HL-60/S4 treated with phorbol 12-myristate 13-acetate at 8.2 ng/mL for 4 days and 3 days (cell line): ENCODE data around the gene EVA1C.
"Not testable (repeated sequence)": the region's sequence is repeated elsewhere in the genome, so short reads cannot be mapped to it uniquely, and the experiment has no call there.

Experiments
- in situ Hi-C: fragments of 300-500 bp; cut with MboI; formaldehyde crosslinking; loops from 2 replicates; pipeline ENCODE4 v1.15.0; 2022; ENCODE audit warnings: low sequenced_read_pairs

Gene EVA1C, protein sequence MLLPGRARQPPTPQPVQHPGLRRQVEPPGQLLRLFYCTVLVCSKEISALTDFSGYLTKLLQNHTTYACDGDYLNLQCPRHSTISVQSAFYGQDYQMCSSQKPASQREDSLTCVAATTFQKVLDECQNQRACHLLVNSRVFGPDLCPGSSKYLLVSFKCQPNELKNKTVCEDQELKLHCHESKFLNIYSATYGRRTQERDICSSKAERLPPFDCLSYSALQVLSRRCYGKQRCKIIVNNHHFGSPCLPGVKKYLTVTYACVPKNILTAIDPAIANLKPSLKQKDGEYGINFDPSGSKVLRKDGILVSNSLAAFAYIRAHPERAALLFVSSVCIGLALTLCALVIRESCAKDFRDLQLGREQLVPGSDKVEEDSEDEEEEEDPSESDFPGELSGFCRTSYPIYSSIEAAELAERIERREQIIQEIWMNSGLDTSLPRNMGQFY

GRCh38 chr21:32412162-32413014 is at the start of gene EVA1C:
EVA1C (plus strand) TSS chr21:32412706; CDS start chr21:32412854, 148 bp downstream.
- in situ Hi-C loops = loop anchor here (25.0 kb wide), 1 partner anchor 175 kb away; the partner anchor contains the start of gene TCP10L

DNA sequence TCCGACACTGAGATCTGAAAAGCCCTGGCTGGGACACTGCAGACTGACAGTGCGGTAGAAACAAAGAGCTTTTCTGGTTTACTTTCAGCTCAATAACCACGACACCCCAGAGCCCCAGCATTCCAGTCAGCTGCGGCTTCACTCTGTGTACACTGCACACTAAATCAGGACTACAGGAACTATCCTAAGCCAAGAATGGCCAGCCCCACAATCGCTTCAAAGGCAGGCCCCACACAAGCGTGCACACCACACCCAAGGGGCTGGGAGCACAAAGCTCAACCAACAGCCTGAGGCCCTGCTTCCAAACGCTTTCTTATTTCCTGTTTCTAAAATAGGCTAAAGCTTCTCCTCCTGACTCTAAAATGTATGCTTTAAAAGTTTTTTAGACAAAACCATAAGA is 48.1 kb upstream of the EVA1C start:
- in situ Hi-C loops = no loop called here

DNA sequence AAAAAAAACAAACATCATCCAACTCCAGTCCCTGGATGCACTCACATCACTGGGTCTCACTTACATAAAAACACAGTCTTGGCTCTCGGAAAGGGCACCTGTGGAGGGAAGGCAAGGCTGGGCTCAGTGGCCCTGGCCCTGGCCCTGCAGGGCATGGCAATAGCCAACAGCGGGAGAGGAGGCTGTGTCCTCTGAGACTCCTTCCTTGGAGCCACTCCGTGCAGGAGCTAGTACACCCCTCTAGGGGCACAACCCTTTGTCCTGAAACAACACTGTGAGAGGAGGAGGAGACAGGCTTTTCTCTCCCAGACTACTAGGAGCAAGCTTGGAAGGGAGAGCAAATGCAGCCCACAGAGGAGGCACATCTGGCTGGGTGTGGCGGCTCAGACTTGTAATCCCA is 47.7 kb upstream of the EVA1C start:
- in situ Hi-C loops = no loop called here

DNA sequence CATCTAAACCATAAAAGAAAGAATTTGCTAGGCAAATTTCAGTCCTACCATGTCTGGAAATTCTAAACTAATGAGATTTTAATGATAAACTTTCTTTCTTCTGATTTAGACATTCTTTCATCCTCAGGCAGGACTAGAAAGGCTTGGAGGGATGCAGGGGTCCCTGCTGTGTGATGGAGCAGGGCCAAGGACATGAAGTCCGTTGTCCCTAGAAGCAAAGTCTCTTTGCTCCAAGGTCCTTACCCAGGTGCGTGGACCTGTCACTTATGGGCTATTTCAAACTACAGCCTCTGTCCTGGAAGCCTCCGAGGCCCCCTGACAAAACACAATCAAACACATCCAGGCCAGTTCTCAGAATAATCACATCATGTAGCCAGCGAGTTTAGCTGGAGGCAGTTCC is 46.3 kb upstream of the EVA1C start:
- in situ Hi-C loops = no loop called here

DNA sequence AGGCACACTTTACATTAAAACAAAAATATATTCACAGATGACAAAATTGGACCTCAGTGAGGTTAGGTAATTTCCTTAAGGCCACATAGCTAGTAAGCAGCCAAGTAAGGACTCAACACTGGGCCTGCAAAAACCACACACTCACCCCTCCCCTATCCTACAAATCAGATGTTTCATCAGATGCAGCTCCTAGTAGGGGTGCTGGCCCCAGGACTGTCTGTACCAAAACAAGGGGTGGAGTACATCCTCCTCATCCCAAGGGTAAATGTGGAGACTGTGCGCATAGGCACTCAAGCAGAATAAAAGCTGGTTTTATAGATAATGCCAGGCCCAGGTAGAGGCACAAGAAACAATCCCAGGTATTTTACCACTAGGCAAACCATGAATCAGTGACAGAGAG is 45.3 kb upstream of the EVA1C start:
- in situ Hi-C loops = no loop called here

DNA sequence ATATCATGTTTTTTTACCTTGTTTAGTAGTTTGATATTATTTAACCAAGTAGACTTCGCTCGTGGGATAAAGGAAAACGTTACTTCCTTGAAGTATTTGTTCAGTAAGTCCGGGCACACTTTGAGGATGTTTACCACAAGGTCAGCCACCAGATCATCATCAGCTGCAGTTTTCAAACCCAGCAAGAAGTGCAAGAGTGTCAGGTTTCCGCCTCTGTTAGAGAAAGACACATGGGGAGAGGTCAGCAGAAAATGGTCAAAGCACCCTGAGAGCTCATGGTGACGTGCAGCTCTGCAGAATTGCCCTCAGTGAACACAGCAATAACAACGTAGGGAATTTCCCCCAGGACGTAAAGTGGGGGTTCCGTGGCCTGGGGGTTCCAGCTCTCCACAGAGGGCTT is 44.1 kb upstream of the EVA1C start:
- in situ Hi-C loops = no loop called here

DNA sequence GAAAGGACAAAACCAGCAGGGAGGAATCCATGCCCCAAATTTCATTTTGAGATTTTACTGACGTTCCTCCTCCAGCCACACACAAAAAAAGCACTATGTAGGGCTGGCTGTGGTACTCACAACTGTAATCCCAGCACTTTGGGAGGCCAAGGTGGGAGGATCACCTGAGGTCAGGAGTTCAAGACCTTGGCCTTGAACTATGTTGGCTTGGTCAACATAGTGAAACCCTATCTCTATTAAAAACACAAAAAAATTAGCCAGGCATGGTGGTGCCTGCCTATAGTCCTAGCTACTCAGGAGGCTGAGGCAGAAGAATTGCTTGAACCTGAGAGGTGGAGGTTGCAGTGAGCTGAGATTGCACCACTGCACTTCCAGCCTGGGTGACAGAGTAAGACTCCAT is 43.5 kb upstream of the EVA1C start:
- in situ Hi-C loops = not testable (repeated sequence)

DNA sequence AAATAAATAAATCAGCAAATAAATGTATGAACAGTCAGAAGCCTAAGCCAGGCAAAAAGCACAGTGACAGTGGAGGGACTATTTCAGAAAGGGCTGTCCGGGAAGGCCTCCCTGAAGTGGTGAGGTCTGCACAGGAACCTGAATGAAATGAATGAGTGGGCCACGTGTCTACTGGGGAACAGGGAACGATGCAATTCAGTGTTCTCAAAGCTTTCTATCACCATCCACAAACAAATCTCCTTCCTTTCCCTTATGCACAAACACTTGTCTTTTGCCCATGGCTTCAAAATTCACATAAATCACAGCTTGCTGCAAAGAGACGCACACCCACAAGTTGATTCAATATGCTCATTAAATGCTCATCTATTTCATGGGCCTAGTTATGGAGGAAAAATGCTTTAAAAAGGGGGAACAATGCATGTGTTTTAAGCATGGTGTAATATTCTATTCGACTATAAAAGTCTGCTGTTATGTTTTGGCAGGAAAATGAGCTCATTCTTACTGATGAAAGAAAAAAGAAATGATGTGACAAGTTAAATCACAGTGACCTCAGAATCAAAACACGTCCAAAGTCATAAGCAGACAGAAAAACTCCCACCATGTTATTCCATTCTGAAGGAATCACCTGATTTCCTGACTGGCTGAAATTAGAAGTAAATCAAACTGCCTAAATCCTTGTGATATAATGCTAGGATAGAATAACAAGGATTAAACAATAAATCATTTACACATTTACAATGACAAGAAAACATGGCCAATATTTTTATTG is 41.3 kb upstream of the EVA1C start:
- in situ Hi-C loops = no loop called here

GRCh38 chr21:32371913-32372314 is 40.6 kb upstream of the EVA1C start:
- in situ Hi-C loops = no loop called here

DNA sequence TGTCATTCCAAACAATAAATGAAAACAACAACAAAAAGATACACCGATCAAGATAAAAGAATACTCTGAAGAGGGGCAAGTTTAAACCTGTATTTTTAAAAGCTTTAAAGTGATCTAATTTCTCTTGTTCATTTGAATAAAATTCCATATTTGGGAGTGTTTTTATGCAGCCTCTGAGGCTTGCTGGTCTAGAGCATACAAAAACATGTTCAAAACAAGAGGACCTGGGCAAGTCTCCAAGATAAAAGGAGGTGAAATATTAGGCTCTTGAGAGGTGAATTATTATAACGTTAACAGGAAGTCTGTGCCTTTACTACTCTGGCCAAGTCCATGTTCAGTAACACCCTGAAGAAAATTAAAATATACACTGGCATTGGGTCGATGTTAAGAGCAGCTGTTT is 39.8 kb upstream of the EVA1C start:
- in situ Hi-C loops = no loop called here

- in situ Hi-C loops = no loop called here
Measured at GRCh38 chr21:32377506-32377905, 35.0 kb upstream of the EVA1C start.

DNA sequence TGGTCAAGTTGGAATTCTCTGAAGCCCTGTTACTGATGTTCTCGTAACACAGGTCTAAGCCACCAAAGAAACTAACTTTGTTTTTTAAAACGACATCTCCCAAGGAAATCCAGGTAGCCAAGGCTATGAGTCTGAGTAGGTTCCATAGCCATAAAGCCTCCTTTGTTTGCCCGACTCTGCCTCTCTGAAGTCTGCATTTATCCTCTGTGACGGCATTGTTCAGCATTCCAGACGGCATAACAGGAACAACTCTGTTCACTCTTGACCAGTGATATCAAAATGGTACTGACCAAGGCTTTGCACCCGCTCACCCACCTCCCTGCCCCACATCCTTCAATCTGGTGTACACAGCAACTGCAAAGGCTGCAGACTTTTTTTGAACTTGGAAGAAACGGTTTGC is 34.5 kb upstream of the EVA1C start:
- in situ Hi-C loops = no loop called here

DNA sequence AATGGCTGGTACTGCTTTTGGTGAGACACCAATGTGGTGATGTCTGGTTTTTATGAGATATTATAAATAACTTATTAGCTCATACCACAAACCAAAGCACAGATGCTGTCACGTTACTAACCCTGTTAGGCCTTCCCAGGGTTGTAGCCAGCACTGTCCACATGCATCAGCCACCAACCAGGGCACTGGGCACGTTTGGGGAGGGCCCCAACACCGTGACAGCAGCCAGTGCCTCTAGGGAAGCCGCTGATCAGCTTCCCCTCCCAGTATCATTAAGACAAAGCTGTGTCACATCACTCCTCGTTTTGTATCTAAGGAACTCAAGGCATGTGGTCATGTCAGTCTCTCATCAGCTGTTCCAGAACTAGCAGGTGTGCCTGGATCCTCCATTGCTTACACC is 33.5 kb upstream of the EVA1C start:
- in situ Hi-C loops = no loop called here

DNA sequence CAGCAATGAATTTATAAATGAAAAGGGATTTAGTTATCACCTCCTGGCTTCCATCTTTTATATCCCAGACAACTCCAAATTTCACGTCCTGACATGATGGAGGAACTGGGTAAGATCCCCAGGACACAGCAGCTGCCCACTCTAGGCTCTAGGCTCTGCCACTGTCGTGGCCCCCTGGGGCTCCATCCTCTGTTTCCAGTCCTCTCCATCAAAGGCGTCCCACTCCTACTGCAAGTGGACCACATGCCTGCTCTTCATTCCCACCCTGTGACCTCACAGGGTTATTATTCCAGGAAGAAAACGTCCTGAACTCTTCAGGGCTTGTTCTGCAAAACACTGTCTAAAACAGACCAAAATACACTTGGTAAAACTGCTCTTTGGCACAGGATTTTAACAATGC is 31.6 kb upstream of the EVA1C start:
- in situ Hi-C loops = no loop called here

DNA sequence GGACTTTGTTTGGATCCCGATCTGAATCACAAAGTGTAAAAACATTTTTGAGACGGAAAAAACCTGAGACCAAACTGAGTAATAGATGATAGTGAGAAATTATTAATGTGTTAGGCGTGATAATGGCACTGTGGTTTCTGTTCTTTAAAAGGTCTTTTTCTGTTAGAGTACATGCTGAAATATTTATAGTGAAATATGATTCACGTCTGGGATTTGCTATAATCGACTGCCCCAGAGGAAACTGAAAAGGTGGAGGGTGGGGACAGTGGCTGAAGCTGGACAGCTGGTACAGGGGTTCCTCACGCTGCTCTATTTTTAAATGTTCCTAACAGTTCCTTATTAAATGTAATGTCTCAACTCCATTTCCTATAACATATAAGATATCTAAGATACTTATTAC is 30.9 kb upstream of the EVA1C start:
- in situ Hi-C loops = no loop called here

DNA sequence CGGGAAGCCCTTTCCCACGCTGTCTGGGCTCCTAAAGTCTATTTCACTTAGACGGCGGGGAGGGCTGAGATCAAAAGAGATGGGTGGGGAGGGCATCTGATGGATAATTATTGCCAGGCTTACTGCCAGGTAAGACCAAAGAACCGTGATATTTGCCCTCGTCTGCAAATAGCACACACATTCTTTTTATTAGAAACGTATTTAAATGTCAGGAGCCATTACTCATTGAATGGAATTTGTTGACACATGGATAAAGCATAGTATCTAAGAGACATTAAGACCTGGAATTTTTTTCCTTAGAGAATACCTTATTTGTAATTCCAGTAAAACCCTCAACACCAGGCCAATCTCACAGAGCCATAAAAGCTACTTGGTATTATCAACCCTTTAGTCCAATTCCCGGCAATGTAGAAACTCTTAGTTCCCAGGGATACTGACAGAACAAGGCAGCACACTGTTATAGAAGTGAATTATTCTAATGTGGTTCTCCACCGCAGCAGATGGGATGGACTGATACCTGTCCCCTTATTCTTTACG is 30.3 kb upstream of the EVA1C start:
- in situ Hi-C loops = no loop called here

- in situ Hi-C loops = no loop called here
Measured at GRCh38 chr21:32383812-32384211, 28.7 kb upstream of the EVA1C start.

- in situ Hi-C loops = no loop called here
Measured at GRCh38 chr21:32386195-32386870, 26.2 kb upstream of the EVA1C start.

GRCh38 chr21:32387151-32387550 is 25.4 kb upstream of the EVA1C start:
- in situ Hi-C loops = no loop called here

GRCh38 chr21:32388306-32388705 is 24.2 kb upstream of the EVA1C start:
- in situ Hi-C loops = no loop called here
